ENCODE data around the gene SYTL3. TPM values are rescaled to one million over a fixed set of nuclear protein-coding genes. Genes with fewer than 3 reads are reported as not detected.
A peak's percentile ranks its signal among the peaks of the same experiment; 100 is the strongest.
"Not testable (repeated sequence)": the region's sequence is repeated elsewhere in the genome, so short reads cannot be mapped to it uniquely, and the experiment has no call there.

Gene SYTL3
- total and polyA plus RNA-seq, 7 donors = 1.6 to 6.9 (median 3.3) TPM

- Histone ChIP-seq H3K27me3 (no peaks in the 10 kb centered on the region), H3K27ac (no peak overlapping the region), H3K4me3 (no peak overlapping the region), H3K9me3 (no peaks in the 10 kb centered on the region), H3K36me3 (peaks cover 4 to 76% (median 19%) of the 10 kb centered on the region in 4 donors), H3K4me1 (no peaks in the 10 kb centered on the region)
- 82 to 87% methylated on average over 9 of the region's 9 CpGs for WGBS, 2 donors
- TF ChIP-seq POLR2AphosphoS5 (IDR thresholded peaks at IDR 0.05) (no peak), POLR2A (IDR thresholded peaks at IDR 0.05) (no peak), EP300 (IDR thresholded peaks at IDR 0.05) (no peak), CTCF (IDR thresholded peaks at IDR 0.05) (no peak)
- intact Hi-C loops (cut with DNase I) = no loop called here
- DNase-seq = peak; percentile 40
Observed at GRCh38 chr6:158610319-158610968, 39.4 kb upstream of the SYTL3 start.

GRCh38 chr6:158611039-158611438 lies 38.8 kb upstream of the SYTL3 start:
- Histone ChIP-seq H3K9me3 (no peaks in the 10 kb centered on the region), H3K4me1 (no peaks in the 10 kb centered on the region), H3K27me3 (no peaks in the 10 kb centered on the region), H3K4me3 (no peak overlapping the region), H3K27ac (no peak overlapping the region), H3K36me3 (peaks cover 4 to 70% (median 19%) of the 10 kb centered on the region in 4 donors)
- intact Hi-C loops (cut with DNase I) = no loop called here
- WGBS, 2 donors = 74 to 84% methylated on average over 3 of the region's 3 CpGs
- no peak for TF ChIP-seq POLR2A (IDR thresholded peaks at IDR 0.05)
- no peak for TF ChIP-seq CTCF (IDR thresholded peaks at IDR 0.05)
- TF ChIP-seq EP300 (IDR thresholded peaks at IDR 0.05) = no peak
- no peak for TF ChIP-seq POLR2AphosphoS5 (IDR thresholded peaks at IDR 0.05)
- DNase-seq = no peak

GRCh38 chr6:158611541-158612370 lies 38.1 kb upstream of the SYTL3 start:
- DNase-seq = no peak
- Histone ChIP-seq H3K27me3 (no peaks in the 10 kb centered on the region), H3K4me3 (no peak overlapping the region), H3K36me3 (peaks cover 4 to 63% (median 19%) of the 10 kb centered on the region in 4 donors), H3K9me3 (no peaks in the 10 kb centered on the region), H3K27ac (no peak overlapping the region), H3K4me1 (no peaks in the 10 kb centered on the region)
- no peak for TF ChIP-seq EP300 (IDR thresholded peaks at IDR 0.05)
- no peak for TF ChIP-seq POLR2AphosphoS5 (IDR thresholded peaks at IDR 0.05)
- TF ChIP-seq POLR2A (IDR thresholded peaks at IDR 0.05) = no peak
- no peak for TF ChIP-seq CTCF (IDR thresholded peaks at IDR 0.05)
- intact Hi-C loops (cut with DNase I) = no loop called here
- WGBS, 2 donors = 54 to 76% methylated on average over 14 of the region's 14 CpGs

- H3K27me3 ChIP-seq; H3K27ac ChIP-seq; DNase-seq; intact Hi-C loops (cut with DNase I); H3K9me3 ChIP-seq; H3K4me1 ChIP-seq; H3K4me3 ChIP-seq: not testable (repeated sequence)
- H3K36me3 ChIP-seq = peaks cover 4 to 34% (median 7%) of the 10 kb centered on the region in 4 donors
- WGBS, 2 donors = 94 to 98% methylated on average over 3 of the region's 3 CpGs
Observed at GRCh38 chr6:158614606-158615005, 35.2 kb upstream of the SYTL3 start.

GRCh38 chr6:158618289-158618688 lies 31.6 kb upstream of the SYTL3 start:
- 95 to 96% methylated on average over 3 of the region's 3 CpGs for WGBS, 2 donors
- DNase-seq; H3K4me3 ChIP-seq; H3K4me1 ChIP-seq; H3K27ac ChIP-seq; H3K9me3 ChIP-seq; H3K27me3 ChIP-seq; intact Hi-C loops (cut with DNase I): not testable (repeated sequence)
- H3K36me3 ChIP-seq = peaks cover 0 to 28% (median 0%) of the 10 kb centered on the region in 4 donors
